Karpas-422 (cell line): Measurements from ENCODE around the gene GALNT16. TPM values are rescaled to one million over a fixed set of nuclear protein-coding genes. Genes with fewer than 3 reads are reported as not detected.
A peak's percentile ranks its signal among the peaks of the same experiment; 100 is the strongest.

Source experiments
- DNase-seq: peaks from one replicate; pipeline ENCODE4 v3.0.0-alpha.2; 2015
- H2AFZ ChIP-seq: fragments of 200-600 bp; sonication (generic); 2 replicates; pipeline ENCODE4 v1.6.1; 2014; ENCODE audit warnings: antibody characterized with exemption, low read length, mixed read lengths
- H3K27ac ChIP-seq: fragments of 200-600 bp; sonication (generic); 2 replicates; pipeline ENCODE4 v1.5.1; 2014; ENCODE audit warnings: mild to moderate bottlenecking, low read length, moderate library complexity
- H3K27me3 ChIP-seq: fragments of 200-600 bp; sonication (generic); 2 replicates; pipeline ENCODE4 v1.6.1; 2014; ENCODE audit warnings: low read length, mixed read lengths
- H3K36me3 ChIP-seq: fragments of 200-600 bp; sonication (generic); 2 replicates; pipeline ENCODE4 v1.6.1; 2014; ENCODE audit warnings: low read length, mixed read lengths; ENCODE audit not compliant: insufficient read depth
- H3K4me1 ChIP-seq: fragments of 200-600 bp; sonication (generic); 2 replicates; pipeline ENCODE4 v1.6.1; 2014; ENCODE audit warnings: mild to moderate bottlenecking, low read length, mixed read lengths
- H3K4me2 ChIP-seq: fragments of 200-600 bp; sonication (generic); 2 replicates; pipeline ENCODE4 v1.6.1; 2014; ENCODE audit warnings: low read length, low read depth, mild to moderate bottlenecking; ENCODE audit not compliant: poor library complexity, severe bottlenecking
- H3K4me3 ChIP-seq: fragments of 200-600 bp; sonication (generic); 2 replicates; pipeline ENCODE4 v1.5.1; 2014; ENCODE audit warnings: mild to moderate bottlenecking, antibody characterized with exemption, low read length, mixed read lengths
- H3K79me2 ChIP-seq: fragments of 200-600 bp; sonication (generic); 2 replicates; pipeline ENCODE4 v1.6.1; 2014; ENCODE audit warnings: mild to moderate bottlenecking, low read length, mixed read lengths
- H3K9ac ChIP-seq: fragments of 200-600 bp; sonication (generic); 2 replicates; pipeline ENCODE4 v1.6.0; 2014; ENCODE audit warnings: low read length
- H3K9me2 ChIP-seq: fragments of 200-600 bp; sonication (generic), shearing (Covaris generic); replicated peaks from 2 replicates; pipeline ENCODE4 v1.6.0; 2014; ENCODE audit warnings: mild to moderate bottlenecking, low read length, moderate library complexity; ENCODE audit not compliant: insufficient read depth
- H3K9me3 ChIP-seq: fragments of 300-700, 200-600 bp; sonication (generic); 2 replicates; pipeline ENCODE4 v1.6.1; 2014; ENCODE audit warnings: low read length, mixed read lengths
- H4K20me1 ChIP-seq: fragments of 200-600 bp; sonication (generic); 2 replicates; pipeline ENCODE4 v1.6.1; 2014; ENCODE audit warnings: mild to moderate bottlenecking, antibody characterized with exemption, low read length, low read depth; ENCODE audit not compliant: insufficient read depth
- total RNA-seq: library from RNA; depleted of rRNA; stranded (reverse); fragments of >200 nt; shearing (Covaris generic); gene quantifications from 2 replicates; pipeline ENCODE4 v1.2.3, GENCODE V29; 2014; ENCODE audit warnings: low replicate concordance

GALNT16 gene
- total RNA-seq, 1 experiment from 2014 or later, result 0.15 TPM

DNA sequence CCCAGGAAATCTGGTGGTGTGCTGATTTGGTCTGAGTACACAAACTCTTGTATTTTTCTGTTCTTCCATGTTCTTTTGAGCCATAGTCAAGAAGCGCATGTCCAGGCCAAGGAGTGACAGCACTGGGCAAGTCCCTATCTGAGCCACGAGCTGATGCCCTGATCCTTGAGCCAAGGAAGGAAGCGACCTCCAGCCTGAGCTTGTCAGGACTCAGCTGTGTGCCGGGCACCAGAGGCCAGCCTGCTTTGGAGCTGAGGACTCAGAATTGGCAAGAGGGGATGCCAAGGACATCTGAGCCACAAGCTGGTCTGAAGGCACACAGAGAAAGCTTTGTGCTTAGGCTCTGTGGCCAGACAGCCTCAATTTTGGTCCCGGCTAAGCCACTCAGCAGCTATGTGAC lies 52.6 kb downstream of the GALNT16 start:
- Histone ChIP-seq H2AFZ (no peak overlapping the region), H3K4me2 (no peak overlapping the region), H3K27ac (no peak overlapping the region), H3K9me2 (no peaks in the 10 kb centered on the region), H4K20me1 (no peaks in the 10 kb centered on the region), H3K9ac (no peak overlapping the region), H3K4me3 (no peak overlapping the region), H3K79me2 (no peaks in the 10 kb centered on the region), H3K4me1 (no peaks in the 10 kb centered on the region), H3K36me3 (no peaks in the 10 kb centered on the region), H3K27me3 (no peaks in the 10 kb centered on the region), H3K9me3 (peaks cover 3% of the 10 kb centered on the region)
- no peak for DNase-seq

DNA sequence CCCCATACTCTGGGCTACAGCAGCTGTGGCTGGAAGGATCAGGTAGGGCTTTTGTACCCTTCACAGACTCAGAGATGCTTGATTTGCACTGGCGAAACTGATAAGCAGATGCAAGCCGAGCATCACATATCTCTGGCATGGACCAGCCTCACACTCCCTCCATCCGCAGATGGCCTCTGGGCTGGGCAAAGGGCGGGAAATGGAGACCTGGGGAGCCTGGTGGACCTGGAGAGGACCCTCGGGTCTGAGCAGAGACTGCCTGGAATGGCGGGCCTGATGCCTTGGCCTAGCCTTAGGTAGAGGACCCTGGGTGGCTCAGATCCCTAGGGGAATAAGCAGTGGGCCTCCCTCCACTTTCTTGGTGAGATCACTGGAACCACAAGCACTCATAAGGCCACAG lies 53.2 kb downstream of the GALNT16 start:
- Histone ChIP-seq H2AFZ (no peak overlapping the region), H3K9me3 (peaks cover 3% of the 10 kb centered on the region), H3K4me1 (peaks cover 4% of the 10 kb centered on the region), H3K27ac (no peak overlapping the region), H3K4me3 (no peak overlapping the region), H3K9ac (no peak overlapping the region), H3K36me3 (no peaks in the 10 kb centered on the region), H4K20me1 (no peaks in the 10 kb centered on the region), H3K79me2 (no peaks in the 10 kb centered on the region), H3K4me2 (no peak overlapping the region), H3K9me2 (no peaks in the 10 kb centered on the region), H3K27me3 (no peaks in the 10 kb centered on the region)
- DNase-seq, result no peak

DNA sequence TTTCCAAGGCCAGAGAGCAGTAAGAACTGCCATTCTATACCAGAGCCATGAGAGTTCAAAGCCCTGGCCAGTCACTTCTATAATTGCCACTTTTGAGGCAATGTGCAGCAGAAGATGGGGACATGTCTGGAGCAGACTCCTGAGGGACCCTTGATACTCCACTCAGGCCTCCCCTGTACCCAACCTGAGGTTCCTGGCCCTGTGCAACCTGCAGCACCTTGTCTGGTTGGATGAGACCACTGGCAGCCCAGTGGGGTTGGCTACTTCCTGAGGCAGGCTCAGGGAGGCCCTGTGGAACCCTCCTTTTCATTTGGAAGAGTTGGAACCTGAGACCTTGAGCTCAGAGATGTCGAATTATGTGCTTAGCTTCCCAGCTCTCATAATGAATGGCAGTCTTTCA lies 54.4 kb downstream of the GALNT16 start:
- Histone ChIP-seq H3K9me3 (peaks cover 3% of the 10 kb centered on the region), H3K36me3 (no peaks in the 10 kb centered on the region), H3K27ac (no peak overlapping the region), H3K4me3 (no peak overlapping the region), H3K4me2 (no peak overlapping the region), H3K4me1 (peaks cover 11% of the 10 kb centered on the region), H4K20me1 (no peaks in the 10 kb centered on the region), H3K79me2 (no peaks in the 10 kb centered on the region), H3K27me3 (no peaks in the 10 kb centered on the region), H3K9me2 (no peaks in the 10 kb centered on the region), H2AFZ (no peak overlapping the region), H3K9ac (no peak overlapping the region)
- no peak for DNase-seq

DNA sequence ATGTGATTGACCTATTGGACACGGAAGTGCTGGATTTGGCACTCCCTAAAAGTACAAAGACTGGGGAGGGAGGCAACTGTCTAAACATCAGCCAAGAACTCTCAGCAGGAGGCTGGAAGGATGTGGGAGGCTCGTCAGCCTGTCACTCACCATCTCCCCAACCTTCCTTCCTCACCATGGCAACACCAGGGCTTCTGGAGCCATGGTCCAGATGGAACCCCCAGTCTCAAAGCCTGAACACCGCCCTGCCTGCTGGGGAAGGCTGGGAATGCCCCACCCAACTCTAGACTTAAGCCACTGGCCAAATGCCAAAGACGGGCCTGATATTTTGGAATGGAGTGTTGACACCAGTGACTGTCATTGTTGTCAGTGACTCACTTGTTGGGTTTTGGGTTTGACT lies 55.3 kb downstream of the GALNT16 start:
- H3K79me2 ChIP-seq, result no peaks in the 10 kb centered on the region
- H3K27ac ChIP-seq, result no peak overlapping the region
- H3K4me3 ChIP-seq, result no peak overlapping the region
- H3K9ac ChIP-seq, result no peak overlapping the region
- H2AFZ ChIP-seq, result no peak overlapping the region
- no peaks in the 10 kb centered on the region for H3K9me2 ChIP-seq
- H3K27me3 ChIP-seq, result no peaks in the 10 kb centered on the region
- H3K4me1 ChIP-seq, result peaks cover 11% of the 10 kb centered on the region
- H4K20me1 ChIP-seq, result no peaks in the 10 kb centered on the region
- H3K4me2 ChIP-seq, result no peak overlapping the region
- H3K36me3 ChIP-seq, result no peaks in the 10 kb centered on the region
- H3K9me3 ChIP-seq, result peaks cover 3% of the 10 kb centered on the region
- no peak for DNase-seq

DNA sequence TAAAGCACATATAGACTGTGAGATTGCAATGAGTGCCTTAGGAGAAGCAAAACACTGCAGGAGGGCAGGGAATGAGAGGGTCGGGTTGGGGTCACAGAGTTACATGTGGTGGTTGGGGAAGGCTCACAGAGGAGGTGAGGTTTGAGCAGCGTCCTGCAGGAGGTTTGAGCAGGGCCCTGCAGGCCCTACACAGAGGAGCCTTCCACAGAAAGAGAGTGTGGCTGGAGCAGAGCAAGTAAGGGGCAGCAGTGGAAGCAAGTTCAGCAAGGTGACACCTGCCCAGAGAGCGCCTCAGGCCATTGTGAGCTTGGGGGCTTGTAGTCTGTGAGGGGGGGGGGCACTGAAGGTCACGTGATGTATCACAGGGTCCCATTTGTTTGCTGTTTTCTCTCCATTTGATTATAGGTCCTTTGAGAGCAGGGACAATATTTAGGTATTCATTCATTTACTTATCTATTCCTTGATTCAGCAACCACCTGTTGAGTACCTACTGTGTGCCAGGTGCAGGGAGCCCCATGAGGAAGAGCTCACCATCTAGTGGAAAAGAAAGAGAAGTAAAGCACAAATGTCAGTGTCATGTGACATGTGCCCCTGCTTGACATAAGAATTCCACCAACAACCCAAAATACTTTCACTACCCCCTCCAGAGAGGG lies 56.6 kb downstream of the GALNT16 start:
- Histone ChIP-seq H3K27ac (no peak overlapping the region), H3K79me2 (no peaks in the 10 kb centered on the region), H3K9me3 (peaks cover 3% of the 10 kb centered on the region), H3K9me2 (no peaks in the 10 kb centered on the region), H3K4me2 (no peak overlapping the region), H3K4me1 (peaks cover 11% of the 10 kb centered on the region), H4K20me1 (no peaks in the 10 kb centered on the region), H3K9ac (no peak overlapping the region), H2AFZ (no peak overlapping the region), H3K36me3 (no peaks in the 10 kb centered on the region), H3K4me3 (no peak overlapping the region), H3K27me3 (no peaks in the 10 kb centered on the region)
- DNase-seq, result no peak

DNA sequence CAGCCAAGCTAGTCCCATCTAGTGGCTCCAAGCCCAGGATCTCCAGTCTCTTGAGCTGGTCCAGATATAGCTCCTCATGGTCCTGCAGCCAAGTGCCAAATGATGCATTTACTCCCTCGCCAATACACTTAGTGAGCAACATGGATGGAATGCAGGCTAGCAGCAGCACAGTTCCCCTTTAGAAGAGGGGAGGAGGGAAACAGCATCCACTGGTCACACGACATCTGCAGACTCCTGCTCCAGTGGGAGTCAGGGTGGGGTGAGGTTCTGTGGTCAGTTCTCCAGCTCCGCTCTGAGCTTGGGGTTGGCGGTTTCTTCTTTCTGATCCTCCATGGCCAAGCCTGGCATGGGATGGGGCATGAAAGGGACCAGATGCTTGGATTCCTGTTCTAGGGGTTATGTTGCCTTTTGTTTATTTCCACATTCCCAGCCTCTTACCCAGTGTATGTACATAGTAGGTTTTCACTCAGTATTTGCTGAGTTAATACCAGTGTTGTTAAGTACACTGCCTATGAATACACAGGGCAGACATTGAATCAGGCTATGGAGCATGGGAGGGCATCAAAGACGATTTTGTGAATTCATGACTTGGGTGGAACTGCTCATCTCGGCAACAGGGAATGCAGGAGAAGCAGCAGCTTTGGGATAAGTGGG lies 57.3 kb downstream of the GALNT16 start:
- Histone ChIP-seq H3K9me3 (peaks cover 3% of the 10 kb centered on the region), H3K36me3 (no peaks in the 10 kb centered on the region), H3K79me2 (no peaks in the 10 kb centered on the region), H4K20me1 (no peaks in the 10 kb centered on the region), H3K27ac (no peak overlapping the region), H3K27me3 (no peaks in the 10 kb centered on the region), H3K4me3 (no peak overlapping the region), H3K4me2 (no peak overlapping the region), H3K9ac (no peak overlapping the region), H3K4me1 (peaks cover 11% of the 10 kb centered on the region), H3K9me2 (no peaks in the 10 kb centered on the region), H2AFZ (no peak overlapping the region)
- DNase-seq, result no peak

DNA sequence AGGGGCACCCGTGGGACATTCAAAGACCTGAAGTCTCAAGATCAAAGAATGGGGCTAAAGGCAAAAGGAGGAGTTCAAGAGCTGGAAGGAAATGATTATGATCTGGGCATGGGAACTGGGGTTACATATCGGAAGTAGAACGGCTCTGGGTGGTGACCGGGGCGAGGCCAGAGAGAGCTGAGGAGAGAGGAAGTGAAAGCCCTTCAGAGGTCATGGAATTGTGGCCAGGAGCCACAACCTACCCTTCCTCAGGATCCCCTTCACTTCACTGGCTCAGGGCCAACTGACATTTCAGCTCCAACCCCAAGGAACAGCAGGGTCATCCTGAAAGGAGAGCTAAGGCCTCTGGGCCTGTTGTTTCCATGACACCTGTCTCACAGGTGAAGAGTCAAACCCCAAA lies 57.8 kb downstream of the GALNT16 start:
- no peak overlapping the region for H3K9ac ChIP-seq
- no peaks in the 10 kb centered on the region for H3K79me2 ChIP-seq
- no peak overlapping the region for H3K4me2 ChIP-seq
- H4K20me1 ChIP-seq, result no peaks in the 10 kb centered on the region
- no peak overlapping the region for H3K27ac ChIP-seq
- no peak overlapping the region for H2AFZ ChIP-seq
- H3K9me2 ChIP-seq, result no peaks in the 10 kb centered on the region
- peaks cover 11% of the 10 kb centered on the region for H3K4me1 ChIP-seq
- H3K36me3 ChIP-seq, result no peaks in the 10 kb centered on the region
- no peaks in the 10 kb centered on the region for H3K27me3 ChIP-seq
- H3K9me3 ChIP-seq, result peaks cover 3% of the 10 kb centered on the region
- no peak for DNase-seq
- no peak overlapping the region for H3K4me3 ChIP-seq

DNA sequence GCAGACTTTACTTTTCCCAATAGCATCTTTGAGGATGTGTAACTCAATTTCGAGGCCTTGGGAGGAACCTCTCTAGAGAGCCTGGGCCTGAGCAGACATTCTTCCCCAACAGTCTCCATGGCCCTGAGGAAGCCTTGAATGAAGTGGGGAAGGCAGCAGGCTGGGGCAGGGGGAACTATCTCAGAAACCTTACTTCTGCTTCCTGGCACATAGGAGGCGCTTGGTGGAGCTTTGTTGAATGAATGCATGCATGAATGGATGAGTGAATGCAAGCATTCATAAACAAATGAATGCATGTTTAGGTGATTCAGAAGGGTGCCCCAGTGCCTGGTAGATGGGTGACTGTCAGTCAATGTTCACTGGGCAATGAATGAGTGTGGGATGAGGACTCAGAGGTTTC lies 58.3 kb downstream of the GALNT16 start:
- no peaks in the 10 kb centered on the region for H3K36me3 ChIP-seq
- H3K4me1 ChIP-seq, result peaks cover 11% of the 10 kb centered on the region
- no peaks in the 10 kb centered on the region for H4K20me1 ChIP-seq
- peaks cover 3% of the 10 kb centered on the region for H3K9me3 ChIP-seq
- H3K4me2 ChIP-seq, result no peak overlapping the region
- H3K9ac ChIP-seq, result no peak overlapping the region
- no peak overlapping the region for H2AFZ ChIP-seq
- H3K27ac ChIP-seq, result no peak overlapping the region
- no peak overlapping the region for H3K4me3 ChIP-seq
- no peaks in the 10 kb centered on the region for H3K79me2 ChIP-seq
- H3K9me2 ChIP-seq, result no peaks in the 10 kb centered on the region
- peak; percentile 79 for DNase-seq
- no peaks in the 10 kb centered on the region for H3K27me3 ChIP-seq
